ENCODE data around the gene SLC6A6. TPM values are rescaled to one million over a fixed set of nuclear protein-coding genes. Genes with fewer than 3 reads are reported as not detected.

SLC6A6 gene
- total and polyA plus RNA-seq, 2 experiments from 2014 or later, result 27.5 to 150 TPM

DNA sequence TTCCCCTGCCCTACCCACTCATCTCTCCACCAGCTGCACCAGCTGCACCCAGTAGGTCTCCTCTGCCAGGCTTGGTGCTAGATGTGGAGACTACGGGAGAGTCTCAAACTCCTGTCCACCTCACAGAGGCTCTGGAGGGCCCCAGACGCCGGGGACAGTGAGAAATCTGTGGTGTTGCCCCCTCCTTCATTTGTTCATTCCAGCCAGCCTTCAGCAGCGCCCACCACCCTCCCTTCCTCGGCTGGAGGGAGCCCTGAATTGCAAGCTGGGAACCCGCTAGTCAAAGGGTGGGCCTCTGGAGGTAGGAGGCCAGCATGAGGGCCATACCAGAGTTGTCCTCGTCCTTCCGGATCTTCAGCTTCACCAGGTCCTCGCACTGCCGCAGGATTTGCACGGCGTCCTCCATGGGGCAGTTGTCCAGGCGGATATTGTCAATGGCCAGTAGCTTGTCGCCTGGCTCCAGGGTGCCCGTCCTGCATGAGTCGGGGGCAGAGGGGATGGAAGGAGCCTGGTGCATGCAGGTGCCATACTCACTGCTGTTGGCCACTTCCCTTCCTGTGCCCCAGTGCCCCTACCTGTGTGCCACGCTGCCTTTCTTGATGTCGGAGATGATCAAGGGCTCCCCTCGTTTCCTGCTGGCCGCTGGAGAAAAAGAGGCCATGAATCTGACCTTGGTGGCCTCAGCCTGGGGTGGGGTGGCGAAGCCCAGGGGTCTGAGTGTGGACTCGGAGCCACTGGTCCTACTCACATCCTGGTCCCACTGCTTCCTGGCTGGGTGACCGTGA lies 108.6 kb downstream of the SLC6A6 start:
- TF ChIP-seq, protein P1, sequence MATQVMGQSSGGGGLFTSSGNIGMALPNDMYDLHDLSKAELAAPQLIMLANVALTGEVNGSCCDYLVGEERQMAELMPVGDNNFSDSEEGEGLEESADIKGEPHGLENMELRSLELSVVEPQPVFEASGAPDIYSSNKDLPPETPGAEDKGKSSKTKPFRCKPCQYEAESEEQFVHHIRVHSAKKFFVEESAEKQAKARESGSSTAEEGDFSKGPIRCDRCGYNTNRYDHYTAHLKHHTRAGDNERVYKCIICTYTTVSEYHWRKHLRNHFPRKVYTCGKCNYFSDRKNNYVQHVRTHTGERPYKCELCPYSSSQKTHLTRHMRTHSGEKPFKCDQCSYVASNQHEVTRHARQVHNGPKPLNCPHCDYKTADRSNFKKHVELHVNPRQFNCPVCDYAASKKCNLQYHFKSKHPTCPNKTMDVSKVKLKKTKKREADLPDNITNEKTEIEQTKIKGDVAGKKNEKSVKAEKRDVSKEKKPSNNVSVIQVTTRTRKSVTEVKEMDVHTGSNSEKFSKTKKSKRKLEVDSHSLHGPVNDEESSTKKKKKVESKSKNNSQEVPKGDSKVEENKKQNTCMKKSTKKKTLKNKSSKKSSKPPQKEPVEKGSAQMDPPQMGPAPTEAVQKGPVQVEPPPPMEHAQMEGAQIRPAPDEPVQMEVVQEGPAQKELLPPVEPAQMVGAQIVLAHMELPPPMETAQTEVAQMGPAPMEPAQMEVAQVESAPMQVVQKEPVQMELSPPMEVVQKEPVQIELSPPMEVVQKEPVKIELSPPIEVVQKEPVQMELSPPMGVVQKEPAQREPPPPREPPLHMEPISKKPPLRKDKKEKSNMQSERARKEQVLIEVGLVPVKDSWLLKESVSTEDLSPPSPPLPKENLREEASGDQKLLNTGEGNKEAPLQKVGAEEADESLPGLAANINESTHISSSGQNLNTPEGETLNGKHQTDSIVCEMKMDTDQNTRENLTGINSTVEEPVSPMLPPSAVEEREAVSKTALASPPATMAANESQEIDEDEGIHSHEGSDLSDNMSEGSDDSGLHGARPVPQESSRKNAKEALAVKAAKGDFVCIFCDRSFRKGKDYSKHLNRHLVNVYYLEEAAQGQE (IDR thresholded peaks at IDR 0.05; ENCODE audit: unreplicated experiment), result no peak
- TF ChIP-seq JUNB (IDR thresholded peaks at IDR 0.05; ENCODE audit: unreplicated experiment) (no peak), NANOG (IDR thresholded peaks at IDR 0.05; ENCODE audit: borderline replicate concordance) (no peak), STAT1 (IDR thresholded peaks at IDR 0.05; ENCODE audit: unreplicated experiment) (no peak), POLR2AphosphoS5 (IDR thresholded peaks at IDR 0.05; ENCODE audit: low read depth) (no peak), CREB1 (CRISPR knock-in tag; IDR thresholded peaks at IDR 0.05; ENCODE audit: low read depth) (no peak), EZH2 (IDR thresholded peaks at IDR 0.05; ENCODE audit: low read depth, unreplicated experiment) (no peak)
- TF ChIP-seq, protein P2, sequence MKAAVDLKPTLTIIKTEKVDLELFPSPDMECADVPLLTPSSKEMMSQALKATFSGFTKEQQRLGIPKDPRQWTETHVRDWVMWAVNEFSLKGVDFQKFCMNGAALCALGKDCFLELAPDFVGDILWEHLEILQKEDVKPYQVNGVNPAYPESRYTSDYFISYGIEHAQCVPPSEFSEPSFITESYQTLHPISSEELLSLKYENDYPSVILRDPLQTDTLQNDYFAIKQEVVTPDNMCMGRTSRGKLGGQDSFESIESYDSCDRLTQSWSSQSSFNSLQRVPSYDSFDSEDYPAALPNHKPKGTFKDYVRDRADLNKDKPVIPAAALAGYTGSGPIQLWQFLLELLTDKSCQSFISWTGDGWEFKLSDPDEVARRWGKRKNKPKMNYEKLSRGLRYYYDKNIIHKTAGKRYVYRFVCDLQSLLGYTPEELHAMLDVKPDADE (IDR thresholded peaks at IDR 0.05), result no peak
- TF ChIP-seq, protein P3, sequence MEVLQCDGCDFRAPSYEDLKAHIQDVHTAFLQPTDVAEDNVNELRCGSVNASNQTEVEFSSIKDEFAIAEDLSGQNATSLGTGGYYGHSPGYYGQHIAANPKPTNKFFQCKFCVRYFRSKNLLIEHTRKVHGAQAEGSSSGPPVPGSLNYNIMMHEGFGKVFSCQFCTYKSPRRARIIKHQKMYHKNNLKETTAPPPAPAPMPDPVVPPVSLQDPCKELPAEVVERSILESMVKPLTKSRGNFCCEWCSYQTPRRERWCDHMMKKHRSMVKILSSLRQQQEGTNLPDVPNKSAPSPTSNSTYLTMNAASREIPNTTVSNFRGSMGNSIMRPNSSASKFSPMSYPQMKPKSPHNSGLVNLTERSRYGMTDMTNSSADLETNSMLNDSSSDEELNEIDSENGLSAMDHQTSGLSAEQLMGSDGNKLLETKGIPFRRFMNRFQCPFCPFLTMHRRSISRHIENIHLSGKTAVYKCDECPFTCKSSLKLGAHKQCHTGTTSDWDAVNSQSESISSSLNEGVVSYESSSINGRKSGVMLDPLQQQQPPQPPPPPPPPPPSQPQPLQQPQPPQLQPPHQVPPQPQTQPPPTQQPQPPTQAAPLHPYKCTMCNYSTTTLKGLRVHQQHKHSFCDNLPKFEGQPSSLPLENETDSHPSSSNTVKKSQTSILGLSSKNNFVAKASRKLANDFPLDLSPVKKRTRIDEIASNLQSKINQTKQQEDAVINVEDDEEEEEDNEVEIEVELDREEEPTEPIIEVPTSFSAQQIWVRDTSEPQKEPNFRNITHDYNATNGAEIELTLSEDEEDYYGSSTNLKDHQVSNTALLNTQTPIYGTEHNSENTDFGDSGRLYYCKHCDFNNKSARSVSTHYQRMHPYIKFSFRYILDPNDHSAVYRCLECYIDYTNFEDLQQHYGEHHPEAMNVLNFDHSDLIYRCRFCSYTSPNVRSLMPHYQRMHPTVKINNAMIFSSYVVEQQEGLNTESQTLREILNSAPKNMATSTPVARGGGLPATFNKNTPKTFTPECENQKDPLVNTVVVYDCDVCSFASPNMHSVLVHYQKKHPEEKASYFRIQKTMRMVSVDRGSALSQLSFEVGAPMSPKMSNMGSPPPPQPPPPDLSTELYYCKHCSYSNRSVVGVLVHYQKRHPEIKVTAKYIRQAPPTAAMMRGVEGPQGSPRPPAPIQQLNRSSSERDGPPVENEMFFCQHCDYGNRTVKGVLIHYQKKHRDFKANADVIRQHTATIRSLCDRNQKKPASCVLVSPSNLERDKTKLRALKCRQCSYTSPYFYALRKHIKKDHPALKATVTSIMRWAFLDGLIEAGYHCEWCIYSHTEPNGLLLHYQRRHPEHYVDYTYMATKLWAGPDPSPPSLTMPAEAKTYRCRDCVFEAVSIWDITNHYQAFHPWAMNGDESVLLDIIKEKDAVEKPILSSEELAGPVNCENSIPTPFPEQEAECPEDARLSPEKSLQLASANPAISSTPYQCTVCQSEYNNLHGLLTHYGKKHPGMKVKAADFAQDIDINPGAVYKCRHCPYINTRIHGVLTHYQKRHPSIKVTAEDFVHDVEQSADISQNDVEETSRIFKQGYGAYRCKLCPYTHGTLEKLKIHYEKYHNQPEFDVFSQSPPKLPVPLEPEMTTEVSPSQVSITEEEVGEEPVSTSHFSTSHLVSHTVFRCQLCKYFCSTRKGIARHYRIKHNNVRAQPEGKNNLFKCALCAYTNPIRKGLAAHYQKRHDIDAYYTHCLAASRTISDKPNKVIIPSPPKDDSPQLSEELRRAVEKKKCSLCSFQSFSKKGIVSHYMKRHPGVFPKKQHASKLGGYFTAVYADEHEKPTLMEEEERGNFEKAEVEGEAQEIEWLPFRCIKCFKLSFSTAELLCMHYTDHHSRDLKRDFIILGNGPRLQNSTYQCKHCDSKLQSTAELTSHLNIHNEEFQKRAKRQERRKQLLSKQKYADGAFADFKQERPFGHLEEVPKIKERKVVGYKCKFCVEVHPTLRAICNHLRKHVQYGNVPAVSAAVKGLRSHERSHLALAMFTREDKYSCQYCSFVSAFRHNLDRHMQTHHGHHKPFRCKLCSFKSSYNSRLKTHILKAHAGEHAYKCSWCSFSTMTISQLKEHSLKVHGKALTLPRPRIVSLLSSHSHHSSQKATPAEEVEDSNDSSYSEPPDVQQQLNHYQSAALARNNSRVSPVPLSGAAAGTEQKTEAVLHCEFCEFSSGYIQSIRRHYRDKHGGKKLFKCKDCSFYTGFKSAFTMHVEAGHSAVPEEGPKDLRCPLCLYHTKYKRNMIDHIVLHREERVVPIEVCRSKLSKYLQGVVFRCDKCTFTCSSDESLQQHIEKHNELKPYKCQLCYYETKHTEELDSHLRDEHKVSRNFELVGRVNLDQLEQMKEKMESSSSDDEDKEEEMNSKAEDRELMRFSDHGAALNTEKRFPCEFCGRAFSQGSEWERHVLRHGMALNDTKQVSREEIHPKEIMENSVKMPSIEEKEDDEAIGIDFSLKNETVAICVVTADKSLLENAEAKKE (CRISPR knock-in tag; IDR thresholded peaks at IDR 0.05), result no peak
- no peak for DNase-seq (ENCODE audit: low spot score)
- Histone ChIP-seq H3F3A (replicated peaks; ENCODE audit: low read depth) (no peaks in the 10 kb centered on the region), H3K4me1 (ENCODE audit: insufficient read depth) (peaks cover 4% of the 10 kb centered on the region; the same call in 1 of the 2 replicates), H2AFZ (no peak overlapping the region), H3K36me3 (ENCODE audit: insufficient read depth) (no peaks in the 10 kb centered on the region), H3K27ac (ENCODE audit: low read depth) (no peak overlapping the region), H4K20me1 (replicated peaks; ENCODE audit: insufficient read depth) (no peaks in the 10 kb centered on the region), H3K79me2 (replicated peaks; ENCODE audit: insufficient read depth) (no peaks in the 10 kb centered on the region), H3K9me2 (ENCODE audit: insufficient read depth) (no peaks in the 10 kb centered on the region), H3K27me3 (ENCODE audit: insufficient read depth) (no peaks in the 10 kb centered on the region), H3K4me2 (no peak overlapping the region), H3K4me3 (no peak overlapping the region)
- Mint-ChIP-seq H3K4me3 (no peak overlapping the region), H3K27ac (no peak overlapping the region; the same call in 1 of the 2 replicates), H3K9me3 (no peaks in the 10 kb centered on the region), H3K27me3 (ENCODE audit: insufficient read depth, low read depth, poor library complexity) (peaks cover 7% of the 10 kb centered on the region), H3K4me1 (peaks cover 7% of the 10 kb centered on the region), H3K36me3 (ENCODE audit: low read depth) (no peaks in the 10 kb centered on the region)
- ATAC-seq, result no peak

All from GM23338 (cell line).